ENCODE data around the gene TTPAL.

Gene TTPAL

GRCh38 chr20:44442298-44443070 lies 33.2 kb upstream of the TTPAL start:
- DNase-seq = no peak

- DNase-seq = no peak
Measured at GRCh38 chr20:44445742-44446710, 29.6 kb upstream of the TTPAL start.

GRCh38 chr20:44447827-44448419 lies 27.8 kb upstream of the TTPAL start:
- DNase-seq = no peak

- DNase-seq = no peak
Measured at GRCh38 chr20:44448753-44449546, 26.7 kb upstream of the TTPAL start.

GRCh38 chr20:44449864-44450263 lies 25.8 kb upstream of the TTPAL start:
- DNase-seq = no peak

GRCh38 chr20:44450281-44450889 lies 25.3 kb upstream of the TTPAL start:
- DNase-seq = no peak

- DNase-seq = no peak
Measured at GRCh38 chr20:44450903-44451450, 24.7 kb upstream of the TTPAL start.

- DNase-seq = no peak
Measured at GRCh38 chr20:44454306-44454963, 21.2 kb upstream of the TTPAL start.

- no peak for DNase-seq
Measured at GRCh38 chr20:44455126-44455525, 20.5 kb upstream of the TTPAL start.

- DNase-seq = no peak
Measured at GRCh38 chr20:44456611-44457010, 19.1 kb upstream of the TTPAL start.

- no peak for DNase-seq
Measured at GRCh38 chr20:44457016-44457415, 18.7 kb upstream of the TTPAL start.

GRCh38 chr20:44459271-44459670 lies 16.4 kb upstream of the TTPAL start:
- DNase-seq = no peak

- DNase-seq = no peak
Measured at GRCh38 chr20:44460795-44461141, 14.9 kb upstream of the TTPAL start.

GRCh38 chr20:44461142-44461802 lies 14.4 kb upstream of the TTPAL start:
- DNase-seq = no peak

- no peak for DNase-seq
Measured at GRCh38 chr20:44461803-44462174, 13.9 kb upstream of the TTPAL start.

- DNase-seq = no peak
Measured at GRCh38 chr20:44463466-44463865, 12.2 kb upstream of the TTPAL start.

- no peak for DNase-seq
Measured at GRCh38 chr20:44464514-44464913, 11.2 kb upstream of the TTPAL start.

GRCh38 chr20:44465001-44465560 lies 10.6 kb upstream of the TTPAL start:
- no peak for DNase-seq

- DNase-seq = no peak
Measured at GRCh38 chr20:44467289-44467883, 8.3 kb upstream of the TTPAL start.
